ENCODE measurements around the gene NOM1.
"Not testable (repeated sequence)": the region's sequence is repeated elsewhere in the genome, so short reads cannot be mapped to it uniquely, and the experiment has no call there.

NOM1 gene

DNA sequence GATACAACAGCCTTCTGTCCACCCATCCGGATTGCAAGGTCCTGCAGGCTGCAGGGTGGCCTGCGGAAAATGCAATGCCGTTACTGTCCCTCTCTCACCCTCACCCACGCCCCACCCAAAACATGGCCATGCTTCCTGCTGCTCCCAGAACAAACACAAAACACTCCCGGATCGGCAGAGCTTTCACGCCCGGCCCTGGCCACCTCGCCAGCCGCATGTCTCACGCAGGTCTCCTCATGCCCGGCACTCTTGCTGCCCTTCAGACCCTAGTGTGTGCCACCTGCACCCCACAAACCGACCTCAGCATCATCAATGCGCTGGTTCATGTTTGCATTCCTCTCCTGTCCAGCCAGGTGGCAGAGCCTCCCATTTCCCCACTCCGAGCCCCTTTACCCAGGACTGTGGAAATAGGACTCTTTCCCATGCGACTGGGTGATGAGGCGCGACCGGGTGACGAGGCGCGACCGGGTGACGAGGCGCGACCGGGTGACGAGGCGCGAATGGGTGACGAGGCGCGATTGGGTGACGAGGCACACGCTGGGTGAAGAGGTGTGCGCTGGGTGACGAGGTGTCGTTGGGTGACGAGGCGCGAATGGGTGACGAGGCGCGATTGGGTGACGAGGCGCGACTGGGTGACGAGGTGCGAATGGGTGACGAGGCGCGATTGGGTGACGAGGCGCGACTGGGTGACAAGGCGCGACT lies 8.9 kb upstream of the NOM1 start:
- no peak for DNase-seq

DNA sequence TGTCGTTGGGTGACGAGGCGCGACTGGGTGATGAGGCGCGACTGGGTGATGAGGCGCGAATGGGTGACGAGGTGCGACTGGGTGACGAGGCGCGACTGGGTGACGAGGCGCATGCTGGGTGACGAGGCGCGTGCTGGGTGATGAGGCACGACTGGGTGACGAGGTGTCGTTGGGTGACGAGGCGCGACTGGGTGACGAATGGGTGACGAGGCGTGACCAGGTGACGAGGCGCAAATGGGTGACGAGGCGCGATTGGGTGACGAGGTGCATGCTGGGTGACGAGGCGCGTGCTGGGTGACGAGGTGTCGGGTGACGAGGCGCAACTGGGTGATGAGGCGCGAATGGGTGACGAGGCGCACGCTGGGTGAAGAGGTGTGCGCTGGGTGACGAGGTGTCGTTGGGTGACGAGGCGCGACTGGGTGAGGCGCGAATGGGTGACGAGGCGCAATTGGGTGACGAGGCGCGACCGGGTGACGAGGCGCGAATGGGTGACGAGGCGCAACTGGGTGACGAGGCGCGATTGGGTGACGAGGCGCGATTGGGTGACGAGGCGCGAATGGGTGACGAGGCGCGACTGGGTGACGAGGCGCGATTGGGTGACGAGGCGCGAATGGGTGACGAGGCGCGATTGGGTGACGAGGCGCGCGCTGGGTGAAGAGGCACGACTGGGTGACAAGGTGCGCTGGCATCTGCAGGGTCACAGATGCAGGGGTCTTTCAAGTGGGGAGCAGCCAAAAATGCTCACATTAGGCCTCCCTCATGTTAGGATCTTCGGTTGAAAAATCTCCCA lies 7.9 kb upstream of the NOM1 start:
- no peak for DNase-seq

DNA sequence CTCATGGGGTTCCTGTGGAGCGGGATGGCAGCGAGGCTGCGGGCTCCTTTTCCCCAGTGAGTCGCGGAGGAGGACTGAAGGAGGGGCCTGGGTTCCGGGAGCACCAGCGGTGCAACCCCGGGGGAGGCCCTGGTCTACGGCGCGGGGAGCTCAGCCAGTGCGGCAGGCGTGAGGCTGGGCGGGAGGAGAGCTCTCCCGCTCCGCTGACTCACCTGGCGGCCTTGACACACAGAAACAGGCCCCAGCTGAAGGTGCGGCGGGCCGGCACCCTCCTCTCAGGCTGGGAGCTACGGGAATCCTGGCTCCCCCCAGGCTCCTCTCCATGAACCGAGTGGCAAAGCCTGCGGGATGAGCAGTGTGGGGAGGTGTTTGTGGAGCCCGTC lies 6.8 kb upstream of the NOM1 start:
- DNase-seq = no peak

DNA sequence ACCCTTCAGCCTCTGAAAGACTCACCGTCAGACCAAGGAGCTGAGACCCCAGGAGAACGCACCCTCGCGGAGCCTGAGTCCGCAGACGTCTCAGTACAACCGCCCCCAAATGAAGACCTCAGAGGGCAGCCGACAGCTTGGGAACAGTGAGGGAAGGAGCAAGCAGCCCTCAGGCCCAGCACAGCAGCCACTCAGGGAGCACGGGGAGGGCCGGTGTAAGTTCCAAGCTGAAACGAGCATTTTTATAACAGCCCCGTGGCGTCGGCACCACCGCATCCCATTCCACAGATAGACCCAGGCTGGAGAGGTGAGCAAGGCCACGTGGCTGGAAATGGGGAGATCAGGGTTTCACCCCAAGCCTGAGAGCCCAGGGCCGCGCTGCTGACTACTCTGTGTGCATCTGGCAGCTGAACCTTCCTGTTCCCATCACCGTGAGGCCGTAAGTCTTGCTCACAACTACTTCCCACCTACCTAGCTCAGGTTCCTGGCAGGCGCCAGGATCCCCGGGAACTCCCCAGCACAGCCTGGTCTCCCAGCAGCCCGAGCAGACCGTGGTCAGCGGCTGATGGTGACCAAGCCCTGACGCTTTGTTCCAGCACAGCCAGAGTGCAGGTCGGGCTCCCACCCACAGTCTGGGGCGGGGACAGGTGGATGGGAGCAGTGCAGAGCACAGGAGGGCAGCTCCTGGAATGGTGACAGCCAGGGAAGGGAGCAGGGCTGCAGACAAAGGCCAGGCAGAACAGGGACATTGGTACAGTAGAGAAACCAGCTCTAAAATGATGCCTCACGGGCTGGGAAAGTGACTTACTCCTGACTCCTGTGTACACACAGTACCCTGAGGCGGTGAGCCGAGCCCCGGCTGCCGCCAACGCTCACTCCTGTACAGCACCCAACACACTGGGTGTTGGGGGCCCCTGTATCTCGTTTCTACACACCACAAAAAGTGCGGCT lies 6.1 kb upstream of the NOM1 start:
- DNase-seq = no peak

DNA sequence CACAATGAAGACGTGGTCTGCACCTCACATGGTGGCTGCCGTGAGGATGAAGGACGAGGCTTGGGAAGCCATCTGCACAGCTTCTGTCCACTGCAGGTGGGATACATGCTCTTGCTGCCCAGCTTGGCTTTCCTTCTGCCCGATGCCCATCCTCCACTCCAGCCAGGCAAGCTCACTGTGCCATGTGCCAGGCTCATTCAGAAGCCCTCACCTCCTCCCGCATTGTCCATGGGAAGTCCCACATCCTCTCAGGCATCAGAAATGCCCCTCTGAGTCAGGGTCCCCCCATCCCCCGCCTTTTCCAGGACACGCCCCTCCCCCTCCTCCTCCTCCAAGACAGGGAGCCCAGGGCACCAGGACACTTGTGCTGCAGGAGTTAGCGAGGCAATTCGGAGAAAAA lies 4.6 kb upstream of the NOM1 start:
- DNase-seq = no peak

DNA sequence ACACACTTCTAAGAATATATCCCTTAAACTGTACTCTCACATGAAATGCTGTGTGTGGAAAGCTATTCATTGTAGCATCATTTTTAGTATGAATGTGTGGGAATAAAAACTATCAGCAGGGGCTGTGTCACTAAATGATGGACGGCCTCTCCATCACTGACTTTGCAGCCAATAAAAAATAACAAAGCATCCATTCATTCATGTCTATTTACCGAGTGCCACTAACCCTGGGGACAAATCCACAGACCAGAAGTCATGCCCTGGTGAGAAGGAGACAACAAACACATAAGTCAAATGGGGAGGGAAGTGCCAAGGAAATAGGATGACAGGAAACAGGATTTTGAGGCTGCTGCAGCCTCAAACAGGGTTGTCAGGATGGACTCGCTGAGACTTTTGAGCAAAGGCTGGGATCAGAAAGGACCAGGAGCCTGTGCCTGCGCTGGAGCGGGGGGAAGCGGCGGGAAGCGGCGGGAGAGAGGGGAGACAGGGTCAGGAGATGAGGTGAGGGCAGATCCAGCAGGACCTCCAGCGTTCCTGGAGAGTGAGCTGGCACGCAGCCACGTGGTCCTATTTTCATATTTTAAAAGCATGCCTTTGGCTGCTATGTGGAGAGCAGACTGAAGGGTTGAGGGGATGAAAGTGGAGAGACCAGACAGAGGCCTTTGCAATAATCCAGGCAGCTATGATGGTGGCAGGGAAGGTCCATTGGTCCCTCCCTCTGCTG lies 2.2 kb upstream of the NOM1 start:
- DNase-seq = peak; percentile 32

DNA sequence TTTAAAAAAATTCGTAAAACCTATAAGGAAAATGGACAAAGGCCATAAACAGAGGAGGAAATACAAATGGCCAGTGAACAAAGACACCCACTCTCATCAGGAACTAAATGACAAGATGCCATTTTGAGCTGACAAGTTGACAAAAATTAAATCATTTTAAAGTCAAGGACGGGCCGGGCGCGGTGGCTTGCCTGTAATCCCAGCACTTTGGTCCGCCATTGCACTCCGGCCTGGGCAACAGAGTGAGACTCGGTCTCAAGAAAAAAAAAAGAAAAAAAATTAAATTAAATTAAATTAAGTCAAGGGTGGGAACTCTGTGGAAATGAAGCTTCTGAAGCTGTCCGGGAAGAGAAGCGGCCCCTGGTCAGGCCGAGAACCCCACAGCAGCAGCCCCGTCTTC lies 1.2 kb upstream of the NOM1 start:
- DNase-seq = no peak

DNA sequence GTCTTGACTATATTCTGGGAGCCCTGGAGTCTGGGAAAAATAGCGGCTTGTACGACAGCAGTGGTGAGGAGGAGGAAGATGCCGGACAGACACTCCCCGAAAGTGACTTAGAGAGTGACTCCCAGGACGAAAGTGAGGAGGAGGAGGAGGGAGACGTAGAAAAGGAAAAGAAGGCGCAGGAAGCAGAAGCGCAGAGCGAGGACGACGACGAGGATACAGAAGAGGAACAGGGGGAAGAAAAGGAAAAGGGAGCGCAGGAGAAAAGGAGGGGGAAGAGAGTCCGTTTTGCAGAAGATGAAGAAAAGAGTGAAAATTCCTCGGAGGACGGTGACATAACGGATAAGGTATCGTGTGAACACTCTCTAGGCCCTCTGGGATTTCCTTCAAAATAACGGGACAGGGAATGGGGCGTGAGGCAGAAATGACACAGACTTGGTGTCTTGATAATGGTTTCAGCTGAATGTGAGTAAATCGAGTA lies 908 bp downstream of the NOM1 start:
- DNase-seq = no peak

DNA sequence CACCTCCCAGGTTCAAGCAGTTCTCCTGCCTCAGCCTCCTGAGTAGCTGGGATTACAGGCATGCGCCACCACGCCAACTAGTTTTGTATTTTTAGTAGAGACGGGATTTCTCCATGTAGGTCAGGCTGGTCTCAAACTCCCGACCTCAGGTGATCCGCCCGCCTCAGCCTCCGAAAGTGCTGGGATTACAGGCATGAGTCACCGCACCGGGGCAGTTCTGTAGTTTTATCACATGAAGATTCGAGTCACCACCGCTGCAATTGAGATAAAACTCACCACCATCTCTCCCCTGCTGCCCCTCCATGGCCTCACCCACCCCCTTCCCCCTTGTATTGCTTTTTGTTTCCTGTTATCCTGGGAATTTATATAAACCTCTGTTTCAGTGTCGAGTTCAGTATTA lies 3.7 kb downstream of the NOM1 start:
- DNase-seq = not testable (repeated sequence)

DNA sequence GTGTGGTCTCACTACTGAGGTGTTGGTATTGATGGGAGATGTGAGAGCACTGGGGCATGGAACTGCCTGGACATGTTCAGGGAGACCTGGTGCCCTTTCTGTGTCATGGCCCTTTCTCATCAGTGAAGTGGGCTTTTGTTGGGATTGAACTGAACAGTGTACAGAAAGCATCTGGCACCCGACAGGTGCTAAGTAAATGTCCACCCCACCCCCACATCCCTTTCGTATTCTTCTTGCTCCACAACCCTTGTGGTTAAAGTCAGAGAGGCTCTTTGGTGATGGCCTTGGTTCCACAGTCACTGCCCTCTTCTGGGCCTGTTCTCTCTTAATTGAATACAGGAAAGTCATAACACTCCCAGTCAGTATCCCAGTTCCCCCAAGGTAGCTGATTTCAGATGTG lies 5.4 kb downstream of the NOM1 start:
- DNase-seq = no peak

DNA sequence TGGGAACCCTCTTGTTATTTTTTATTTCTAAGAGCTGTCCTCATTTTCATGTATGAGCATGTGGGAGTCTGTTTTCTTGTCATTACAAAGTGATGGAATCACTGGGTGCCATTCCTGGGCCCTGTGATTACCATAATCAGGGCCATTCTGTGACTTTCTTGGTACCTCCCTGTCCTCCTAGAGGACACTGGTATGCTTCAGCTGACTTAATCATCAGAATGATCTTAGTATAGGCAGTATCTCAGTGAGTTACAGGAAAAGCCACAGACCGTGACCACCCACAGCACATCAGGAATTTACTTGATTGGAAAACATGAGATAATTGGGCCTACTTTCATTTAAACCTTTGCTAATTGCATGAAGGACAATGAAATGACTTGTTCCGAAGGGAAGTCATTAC lies 7.2 kb downstream of the NOM1 start:
- no peak for DNase-seq

DNA sequence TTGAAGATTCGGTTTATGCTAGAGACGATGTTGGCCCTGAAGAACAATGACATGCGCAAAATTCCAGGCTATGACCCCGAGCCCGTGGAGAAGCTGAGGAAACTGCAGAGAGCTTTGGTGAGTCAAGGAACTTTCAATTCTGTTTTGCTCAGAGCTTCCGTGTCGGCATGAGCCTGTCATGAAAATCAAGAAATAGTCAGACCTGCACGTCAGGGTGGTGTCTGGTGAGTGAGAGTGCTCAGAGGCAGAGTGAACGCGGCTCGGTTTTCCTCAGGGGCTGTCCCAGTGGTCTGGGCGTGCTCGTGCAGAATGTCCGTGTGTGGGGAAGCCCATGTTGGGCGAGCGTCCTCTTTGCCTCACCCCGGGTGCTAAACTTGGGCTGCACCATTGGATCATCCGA lies 12.6 kb downstream of the NOM1 start:
- DNase-seq = no peak

DNA sequence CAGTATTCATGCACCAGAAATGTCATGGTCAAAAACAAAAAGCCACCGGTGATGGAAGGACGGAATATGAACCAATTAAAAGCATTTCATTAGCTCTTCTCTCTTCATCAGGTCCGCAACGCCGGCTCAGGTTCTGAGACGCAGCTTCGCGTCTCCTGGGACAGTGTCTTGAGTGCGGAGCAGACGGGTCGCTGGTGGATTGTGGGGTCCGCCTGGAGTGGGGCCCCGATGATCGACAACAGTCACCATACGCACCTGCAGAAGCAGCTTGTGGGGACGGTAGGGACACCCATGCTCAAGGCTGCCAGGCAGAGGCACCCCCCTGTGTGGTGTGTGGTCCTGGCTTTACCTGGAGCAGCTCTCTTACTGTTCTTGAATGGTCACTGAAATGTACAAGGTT lies 13.4 kb downstream of the NOM1 start:
- no peak for DNase-seq

DNA sequence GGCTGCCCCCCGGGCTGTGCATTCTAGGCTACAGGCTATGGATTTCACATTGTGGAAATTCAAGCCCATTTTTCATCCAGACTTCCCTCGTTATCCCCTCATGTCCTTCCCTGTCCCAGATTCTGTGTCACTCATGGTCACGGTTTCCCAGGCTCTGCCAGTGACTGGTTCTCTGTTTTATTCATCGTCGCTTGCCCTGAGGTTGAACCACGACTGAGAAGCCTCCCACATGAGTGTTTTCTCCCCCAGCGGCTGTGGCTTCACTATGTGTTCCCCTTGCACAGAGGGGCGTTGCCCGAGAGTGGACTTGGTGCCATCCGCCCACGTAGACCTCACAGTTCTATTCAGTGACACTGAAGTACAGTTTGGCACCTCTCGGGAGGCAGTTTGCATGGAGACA lies 14.0 kb downstream of the NOM1 start:
- DNase-seq = no peak

DNA sequence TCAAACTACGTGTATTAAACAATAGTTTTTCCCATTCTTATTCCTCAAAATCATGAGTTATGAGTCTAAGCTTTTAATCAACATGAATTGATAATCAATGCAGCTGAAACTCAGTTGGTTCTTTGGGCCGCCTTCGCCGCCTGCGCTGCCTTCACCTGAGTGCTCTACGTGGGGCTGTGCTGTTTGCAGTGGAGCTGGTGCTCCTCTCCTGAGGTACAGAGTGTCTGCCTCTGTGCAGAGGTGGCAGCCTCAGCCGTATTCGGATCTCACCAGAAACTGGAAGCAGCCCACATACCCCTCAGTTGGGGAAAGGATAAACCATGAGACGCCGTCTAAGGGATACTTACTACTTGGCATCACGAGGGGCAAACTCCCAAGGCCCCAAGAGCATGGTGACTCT lies 15.5 kb downstream of the NOM1 start:
- no peak for DNase-seq

DNA sequence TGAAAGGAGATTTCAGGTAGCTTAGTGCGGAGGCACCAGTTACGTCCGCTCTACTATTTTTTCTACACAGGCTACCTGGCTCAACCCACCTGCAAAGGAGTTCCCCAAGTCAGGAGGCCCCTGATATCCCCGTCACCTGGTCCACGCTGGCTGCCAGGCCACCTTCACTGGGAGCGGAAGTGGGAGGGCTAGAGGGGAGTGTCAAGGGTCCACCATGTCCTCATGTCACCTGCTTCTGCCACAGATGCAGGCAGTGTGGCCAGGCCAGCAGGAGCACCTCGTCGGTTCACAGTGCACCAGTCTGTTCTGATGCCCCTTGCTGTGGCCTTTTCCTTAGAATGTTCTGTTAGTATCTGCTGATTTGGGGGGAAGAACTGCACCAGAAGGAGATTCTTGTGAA lies 16.9 kb downstream of the NOM1 start:
- DNase-seq = no peak

DNA sequence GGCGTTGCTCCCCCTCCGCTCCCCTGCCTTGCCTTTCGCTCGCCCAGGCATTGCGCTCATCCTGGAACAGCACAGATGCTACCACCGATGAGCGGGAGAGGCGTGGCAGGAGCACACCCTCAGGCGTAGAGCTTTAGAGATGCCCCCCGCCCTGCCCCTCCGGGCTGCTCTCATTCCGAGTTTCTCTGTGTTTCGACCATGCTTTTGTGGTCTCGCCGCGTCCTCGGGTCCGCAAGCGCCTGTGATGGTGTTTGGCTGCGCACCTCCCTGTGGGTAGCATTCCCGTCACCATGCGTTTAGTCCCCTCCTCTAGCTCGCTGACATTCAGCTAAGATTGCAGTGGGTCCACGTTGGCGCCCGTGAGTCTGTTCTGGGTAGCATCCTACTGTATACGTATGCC lies 18.7 kb downstream of the NOM1 start:
- no peak for DNase-seq

DNA sequence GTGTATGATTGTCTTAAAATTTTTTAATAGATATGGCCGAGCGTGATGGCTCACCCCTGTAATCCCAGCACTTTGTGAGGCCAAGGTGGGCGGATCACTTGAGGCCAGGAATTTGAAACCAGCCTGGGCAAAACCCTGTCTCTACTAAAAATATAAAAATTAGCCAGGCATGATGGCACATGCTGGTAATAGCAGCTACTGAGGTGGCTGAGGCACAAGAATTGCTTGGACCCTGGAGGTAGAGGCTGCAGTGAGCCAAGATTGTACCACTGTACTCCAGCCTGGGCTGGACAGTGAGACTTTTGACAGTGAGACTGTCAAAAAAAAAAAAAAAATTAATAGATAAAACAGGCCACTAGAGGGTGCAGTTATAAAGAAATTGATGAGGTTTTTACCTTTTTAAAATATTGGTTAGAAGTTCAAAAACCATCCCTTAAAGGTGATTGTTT lies 20.5 kb downstream of the NOM1 start:
- no peak for DNase-seq

DNA sequence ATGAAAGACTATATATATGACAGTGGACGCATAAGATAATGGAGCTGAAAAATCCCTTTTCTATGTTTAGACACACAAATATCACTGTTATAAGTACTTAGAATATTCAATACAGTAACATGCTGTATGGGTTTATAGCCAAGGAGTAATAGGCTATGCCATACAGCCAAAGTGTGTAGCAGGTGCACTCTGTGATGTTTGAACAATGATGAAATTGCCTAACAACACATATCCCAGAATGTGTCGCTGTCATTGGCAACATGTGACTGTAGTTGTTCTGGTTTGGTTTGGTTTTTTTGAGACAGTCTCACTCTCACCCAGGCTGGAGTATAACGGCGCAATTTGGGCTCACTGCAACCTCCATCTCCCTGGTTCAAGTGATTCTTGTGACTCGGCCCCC lies 26.1 kb downstream of the NOM1 start:
- DNase-seq = no peak

DNA sequence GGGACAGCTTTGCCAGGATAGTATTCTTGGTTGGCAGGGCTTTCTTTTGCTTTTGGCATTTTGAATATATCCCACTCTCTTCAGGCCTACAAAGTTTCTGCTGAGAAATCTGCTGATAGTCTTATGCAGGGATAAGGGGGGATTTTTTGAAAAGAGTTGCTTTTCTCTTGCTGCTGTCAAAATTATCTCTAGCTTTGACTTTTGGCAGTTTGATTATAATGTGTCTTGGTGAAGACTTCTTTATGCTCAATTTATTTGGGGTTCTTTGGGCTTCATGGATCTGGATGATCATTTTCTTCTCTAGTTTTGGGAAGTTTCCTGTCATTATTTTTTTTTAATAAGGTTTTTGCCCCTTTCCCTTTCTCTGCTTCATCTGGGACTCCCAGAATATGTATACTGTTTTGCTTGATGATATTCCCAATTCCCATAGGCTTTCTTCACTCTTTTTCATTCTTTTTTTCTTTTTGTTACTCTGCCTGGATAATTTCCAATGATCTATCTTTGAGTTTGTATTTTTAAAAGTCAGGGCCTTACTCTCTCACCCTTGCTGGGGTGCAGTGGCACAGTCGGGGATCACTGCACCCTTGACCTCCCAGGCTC lies 29.6 kb downstream of the NOM1 start:
- no peak for DNase-seq

DNA sequence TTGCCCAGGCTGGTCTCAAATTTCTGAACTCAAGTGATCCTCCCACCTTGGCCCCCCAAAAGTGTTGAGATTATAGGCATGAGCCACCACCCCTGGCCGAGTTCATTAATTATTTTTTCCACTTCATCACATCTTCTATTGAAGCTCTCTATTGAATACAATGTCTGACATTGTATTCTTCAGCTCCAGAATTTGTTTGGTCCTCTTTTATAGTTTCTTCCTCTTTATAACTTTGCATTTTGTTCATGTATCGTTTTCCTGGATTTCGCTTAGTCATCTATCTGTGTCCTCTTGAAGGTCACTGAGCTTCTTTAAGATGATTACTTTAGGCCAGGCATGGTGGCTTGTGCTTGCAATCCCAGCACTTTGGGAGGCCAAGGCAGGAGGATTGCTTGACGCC lies 30.2 kb downstream of the NOM1 start:
- DNase-seq = no peak

DNA sequence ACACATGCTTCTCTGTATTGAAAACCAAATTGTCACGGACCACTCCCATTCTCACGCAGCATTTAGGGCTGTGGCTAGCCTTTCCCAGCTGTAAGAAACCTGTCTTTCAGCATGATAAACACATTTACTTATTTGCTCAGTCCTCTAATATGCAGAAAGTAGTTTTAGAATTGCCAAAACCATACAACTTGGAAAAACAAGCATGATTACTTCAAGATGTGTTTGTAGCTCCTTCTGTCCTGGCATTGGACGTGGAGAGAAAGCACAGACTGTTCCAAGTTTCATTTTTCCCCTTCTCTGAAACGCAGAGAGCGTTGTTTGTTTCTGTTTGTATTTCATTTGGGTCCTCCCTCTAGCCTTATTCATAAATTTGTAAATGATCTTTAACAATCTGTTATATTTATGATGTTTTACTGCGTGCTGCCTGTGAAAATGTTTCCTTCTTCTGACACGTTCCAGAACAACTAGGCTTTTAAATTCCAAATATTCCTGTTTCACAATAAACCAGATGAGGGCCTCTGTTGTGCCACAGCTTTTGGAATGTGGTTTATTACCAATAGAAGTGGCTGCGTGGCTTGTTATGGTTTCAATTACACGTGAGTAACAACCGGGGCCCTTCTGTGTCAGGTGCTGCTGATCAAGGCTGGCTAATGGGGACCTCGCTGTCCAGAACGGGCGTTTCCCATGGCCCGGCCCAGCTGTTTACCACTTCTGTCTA lies 34.8 kb downstream of the NOM1 start:
- DNase-seq = no peak

Measured in NCI-H345 (cell line).